Neural progenitor cell (in vitro differentiated cells): Measurements from ENCODE around the gene KIRREL3.
"Not testable (repeated sequence)": the region's sequence is repeated elsewhere in the genome, so short reads cannot be mapped to it uniquely, and the experiment has no call there.

Source experiments
- EZH2 ChIP-seq: fragments of 200-600 bp; sonication (generic); IDR thresholded peaks from 2 replicates; pipeline ENCODE4 v1.6.1; 2017; ENCODE audit warnings: antibody characterized with exemption, mild to moderate bottlenecking, moderate library complexity
- TF ChIP-seq, protein P1 (sequence below): fragments of 200-600 bp; sonication (generic); IDR thresholded peaks from 2 replicates; pipeline ENCODE4 v1.5.1; 2017; ENCODE audit warnings: antibody characterized with exemption, mild to moderate bottlenecking

DNA sequence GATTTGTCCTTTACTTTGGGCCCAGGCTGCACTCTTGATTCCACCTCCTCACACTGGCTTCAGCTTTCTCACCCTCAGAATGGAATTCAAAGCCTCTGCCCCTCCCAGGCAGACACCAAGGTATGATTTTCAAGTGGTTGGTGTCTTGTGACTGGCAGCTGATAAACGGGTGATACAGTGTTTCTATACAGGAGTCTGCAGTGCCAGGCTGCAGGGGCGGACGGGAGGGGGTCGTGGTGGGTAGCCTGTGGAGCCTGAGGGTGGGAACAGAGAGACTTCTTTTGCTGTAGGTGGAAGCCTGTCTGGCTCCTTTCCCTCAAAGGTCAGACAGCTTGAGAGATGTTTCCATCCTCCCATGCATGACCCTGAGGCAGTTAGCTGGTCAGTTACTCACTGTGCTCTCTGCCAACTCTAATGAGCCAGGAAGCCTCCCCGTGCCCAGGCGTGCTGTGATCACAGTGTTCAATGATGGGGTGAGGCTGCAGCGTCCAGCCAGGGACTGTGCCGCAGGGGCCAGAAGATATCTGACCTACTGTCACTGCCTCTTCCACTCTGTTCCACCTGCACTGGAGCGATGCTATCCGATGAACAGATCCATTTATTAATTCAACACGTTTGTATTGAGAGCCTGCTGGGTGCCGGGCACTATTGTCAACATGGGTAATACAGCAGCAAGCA, 627.0 kb downstream of the KIRREL3 start:
- TF ChIP-seq, protein P1, sequence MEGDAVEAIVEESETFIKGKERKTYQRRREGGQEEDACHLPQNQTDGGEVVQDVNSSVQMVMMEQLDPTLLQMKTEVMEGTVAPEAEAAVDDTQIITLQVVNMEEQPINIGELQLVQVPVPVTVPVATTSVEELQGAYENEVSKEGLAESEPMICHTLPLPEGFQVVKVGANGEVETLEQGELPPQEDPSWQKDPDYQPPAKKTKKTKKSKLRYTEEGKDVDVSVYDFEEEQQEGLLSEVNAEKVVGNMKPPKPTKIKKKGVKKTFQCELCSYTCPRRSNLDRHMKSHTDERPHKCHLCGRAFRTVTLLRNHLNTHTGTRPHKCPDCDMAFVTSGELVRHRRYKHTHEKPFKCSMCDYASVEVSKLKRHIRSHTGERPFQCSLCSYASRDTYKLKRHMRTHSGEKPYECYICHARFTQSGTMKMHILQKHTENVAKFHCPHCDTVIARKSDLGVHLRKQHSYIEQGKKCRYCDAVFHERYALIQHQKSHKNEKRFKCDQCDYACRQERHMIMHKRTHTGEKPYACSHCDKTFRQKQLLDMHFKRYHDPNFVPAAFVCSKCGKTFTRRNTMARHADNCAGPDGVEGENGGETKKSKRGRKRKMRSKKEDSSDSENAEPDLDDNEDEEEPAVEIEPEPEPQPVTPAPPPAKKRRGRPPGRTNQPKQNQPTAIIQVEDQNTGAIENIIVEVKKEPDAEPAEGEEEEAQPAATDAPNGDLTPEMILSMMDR = not testable (repeated sequence)
- TF ChIP-seq EZH2 = not testable (repeated sequence)
